ENCODE measurements around the gene DUT. TPM values are rescaled to one million over a fixed set of nuclear protein-coding genes. Genes with fewer than 3 reads are reported as not detected.
A peak's percentile ranks its signal among the peaks of the same experiment; 100 is the strongest.

The DUT gene
- total RNA-seq (2022) (82.4 and 84.1 TPM in 2 replicates), Bru-seq, nascent RNA (percentile 88 among the genes with signal in this experiment), BruChase-seq, experiment 1, labeled RNA remaining after a 2-hour chase (percentile 76 among the genes with signal in this experiment), BruChase-seq, experiment 2, labeled RNA remaining after a 6-hour chase (percentile 89 among the genes with signal in this experiment)
- long read RNA-seq, transcript DUT-201 (7 exons, 2,147 nt), result minor isoform, 46 of 159 reads
- long read RNA-seq, transcript DUT-202 (6 exons, 1,935 nt), result major isoform, 105 of 159 reads
- long read RNA-seq, transcript DUT-205 (7 exons, 769 nt), result minor isoform, 7 of 159 reads
- long read RNA-seq, partial matches to known transcripts, result 1 of 159 reads
- long read RNA-seq, other reads (novel, unspliced or antisense), result 0 of 159 reads

DNA sequence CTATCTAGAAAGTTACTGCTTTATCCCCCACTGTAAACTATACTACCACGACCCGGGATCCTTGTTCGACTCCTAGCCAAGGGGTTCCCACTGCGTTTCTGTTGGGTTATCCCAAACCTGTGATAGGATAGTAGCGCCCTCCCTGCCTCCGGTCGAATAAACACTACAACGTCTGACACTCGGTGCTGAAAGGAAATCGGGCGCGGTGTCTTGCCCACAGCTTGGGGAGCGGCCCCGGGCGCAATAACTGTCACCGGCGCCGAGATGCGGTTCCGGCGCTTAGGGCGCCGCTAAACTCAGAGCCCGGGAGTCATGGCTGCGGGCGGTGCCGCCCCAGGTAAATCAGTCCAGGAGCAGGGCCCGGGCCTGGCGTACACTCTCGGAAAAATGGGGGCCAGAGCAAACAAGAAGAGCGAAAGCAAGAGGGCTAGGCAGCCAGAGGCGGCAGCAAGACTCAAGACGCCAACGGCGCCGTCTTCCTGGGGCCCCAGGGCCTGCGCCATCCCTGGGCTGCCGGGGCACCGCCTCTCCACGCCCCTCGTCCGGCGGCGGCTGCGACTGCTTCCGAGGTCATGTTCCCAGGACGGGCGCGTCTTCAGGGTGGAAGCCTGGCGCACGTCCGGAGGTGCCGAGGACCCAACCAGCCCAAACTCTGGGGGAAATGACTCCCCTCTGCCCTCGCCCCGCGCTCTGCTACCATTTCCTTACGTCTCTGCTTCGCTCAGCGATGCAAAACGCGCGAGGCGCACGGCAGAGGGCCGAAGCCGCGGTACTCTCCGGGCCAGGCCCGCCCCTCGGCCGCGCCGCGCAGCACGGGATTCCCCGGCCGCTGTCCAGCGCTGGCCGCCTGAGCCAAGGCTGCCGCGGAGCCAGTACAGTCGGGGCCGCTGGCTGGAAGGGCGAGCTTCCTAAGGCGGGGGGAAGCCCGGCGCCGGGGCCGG lies at the start of gene DUT:
Gene DUT (plus strand): TSS at position 575 of the 941 bp plus-strand sequence. CDS start 87 bp downstream, at position 662.
- no peaks in the 10 kb centered on the region for H3K27me3 ChIP-seq (replicated peaks; ENCODE audit: control insufficient read depth, insufficient read depth, low read length)
- BruUV-seq (replicated peaks), result no TSS peak
- ChIA-PET POLR2A (interaction anchor here (0.6 kb wide), 1 partner anchor 492 kb away, joined by 8 read pairs; no protein-coding TSS in a partner anchor), CTCF (interaction anchor here (0.6 kb wide), 2 partner anchors 21 to 1017 kb away, joined by 4 to 6 read pairs; no protein-coding TSS in a partner anchor)
- H3K4me3 Mint-ChIP-seq (ENCODE audit: unreplicated experiment), result peak within 1 kb of the TSS; percentile 99
- no peaks in the 10 kb centered on the region for H3K9me3 Mint-ChIP-seq (ENCODE audit: unreplicated experiment)
- intact Hi-C loops (cut with micrococcal nuclease; ENCODE audit: unreplicated experiment), result loop anchor here (10.0 kb wide), 1 partner anchor 714 kb away; the partner anchor contains the start of gene SECISBP2L
- H3K9me3 ChIP-seq, result no peaks in the 10 kb centered on the region
- H3K27me3 Mint-ChIP-seq (ENCODE audit: insufficient read depth, unreplicated experiment), result no peaks in the 10 kb centered on the region
- no peaks in the 10 kb centered on the region for H3K36me3 ChIP-seq (ENCODE audit: control insufficient read depth, insufficient read depth, low read length)
- H3K4me1 ChIP-seq, result 0 out of 2 replicates have a peak, but pooled peaks cover 3% of the 10 kb centered on the region
- DNase-seq, result peak; percentile 72 to 80
- H3K36me3 Mint-ChIP-seq (ENCODE audit: insufficient read depth, unreplicated experiment), result peaks cover 20% of the 10 kb centered on the region
- TF ChIP-seq CTCF (IDR thresholded peaks at IDR 0.05; ENCODE audit: insufficient read depth in 1 of 2, low read depth in 1 of 2, low read length in 1 of 2, severe bottlenecking in 1 of 2, unreplicated experiment in 1 of 2), result no peak
- H3K4me3 ChIP-seq (ENCODE audit: low read depth, low read length), result peak within 1 kb of the TSS; percentile 92
- peak within 1 kb of the TSS; percentile 98 for H3K27ac Mint-ChIP-seq (ENCODE audit: unreplicated experiment)
- peaks cover 16% of the 10 kb centered on the region for H3K4me1 Mint-ChIP-seq (ENCODE audit: low read depth, unreplicated experiment)

GRCh38 chr15:48281674-48282073 lies 49.6 kb upstream of the DUT start:
- no peaks in the 10 kb centered on the region for H3K4me1 ChIP-seq
- no peaks in the 10 kb centered on the region for H3K27me3 ChIP-seq (replicated peaks; ENCODE audit: control insufficient read depth, insufficient read depth, low read length)
- DNase-seq, result no peak
- Mint-ChIP-seq H3K36me3 (ENCODE audit: insufficient read depth, unreplicated experiment) (no peaks in the 10 kb centered on the region), H3K4me3 (ENCODE audit: unreplicated experiment) (no peak overlapping the region), H3K27me3 (ENCODE audit: insufficient read depth, unreplicated experiment) (peaks cover 16% of the 10 kb centered on the region), H3K4me1 (ENCODE audit: low read depth, unreplicated experiment) (peaks cover 7% of the 10 kb centered on the region), H3K27ac (ENCODE audit: unreplicated experiment) (no peak overlapping the region), H3K9me3 (ENCODE audit: unreplicated experiment) (no peaks in the 10 kb centered on the region)
- no peaks in the 10 kb centered on the region for H3K36me3 ChIP-seq (ENCODE audit: control insufficient read depth, insufficient read depth, low read length)
- intact Hi-C loops (cut with micrococcal nuclease; ENCODE audit: unreplicated experiment), result loop anchor here (10.0 kb wide), 1 partner anchor 257 kb away; no protein-coding TSS in a partner anchor
- no peaks in the 10 kb centered on the region for H3K9me3 ChIP-seq
- ChIA-PET CTCF (no interaction called here), POLR2A (no interaction called here)
- no peak for TF ChIP-seq CTCF (IDR thresholded peaks at IDR 0.05; ENCODE audit: insufficient read depth in 1 of 2, low read depth in 1 of 2, low read length in 1 of 2, severe bottlenecking in 1 of 2, unreplicated experiment in 1 of 2)
- H3K4me3 ChIP-seq (ENCODE audit: low read depth, low read length), result no peak overlapping the region
- BruUV-seq (replicated peaks), result no TSS peak

DNA sequence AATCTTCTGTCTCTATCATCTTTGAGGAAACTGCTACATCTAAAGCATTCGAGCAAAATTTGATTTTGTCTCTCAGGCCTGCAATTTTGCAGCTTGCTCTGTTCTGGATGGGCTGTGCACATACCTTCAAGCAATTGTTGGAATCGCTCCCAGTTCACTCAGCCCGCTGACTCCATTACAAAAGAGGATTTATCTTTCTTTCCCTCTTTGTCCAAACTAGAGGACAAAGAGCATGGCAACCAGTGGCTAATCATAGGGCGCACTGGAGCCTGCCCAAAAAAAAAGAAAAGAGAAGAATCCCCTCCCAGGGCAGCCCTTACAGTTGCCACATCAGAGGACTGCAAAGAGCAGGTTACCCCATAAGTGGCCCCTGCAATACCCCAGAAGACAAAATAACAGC lies 49.0 kb upstream of the DUT start:
- peaks cover 7% of the 10 kb centered on the region for H3K4me1 Mint-ChIP-seq (ENCODE audit: low read depth, unreplicated experiment)
- Histone ChIP-seq H3K4me1 (no peaks in the 10 kb centered on the region), H3K27me3 (replicated peaks; ENCODE audit: control insufficient read depth, insufficient read depth, low read length) (no peaks in the 10 kb centered on the region), H3K9me3 (no peaks in the 10 kb centered on the region), H3K4me3 (ENCODE audit: low read depth, low read length) (no peak overlapping the region), H3K36me3 (ENCODE audit: control insufficient read depth, insufficient read depth, low read length) (no peaks in the 10 kb centered on the region)
- DNase-seq, result no peak
- no peaks in the 10 kb centered on the region for H3K36me3 Mint-ChIP-seq (ENCODE audit: insufficient read depth, unreplicated experiment)
- H3K27ac Mint-ChIP-seq (ENCODE audit: unreplicated experiment), result no peak overlapping the region
- CTCF ChIA-PET, result no interaction called here
- TF ChIP-seq CTCF (IDR thresholded peaks at IDR 0.05; ENCODE audit: insufficient read depth in 1 of 2, low read depth in 1 of 2, low read length in 1 of 2, severe bottlenecking in 1 of 2, unreplicated experiment in 1 of 2), result no peak
- no peak overlapping the region for H3K4me3 Mint-ChIP-seq (ENCODE audit: unreplicated experiment)
- H3K9me3 Mint-ChIP-seq (ENCODE audit: unreplicated experiment), result no peaks in the 10 kb centered on the region
- no TSS peak for BruUV-seq (replicated peaks)
- intact Hi-C loops (cut with micrococcal nuclease; ENCODE audit: unreplicated experiment), result loop anchor here (10.0 kb wide), 1 partner anchor 257 kb away; no protein-coding TSS in a partner anchor
- H3K27me3 Mint-ChIP-seq (ENCODE audit: insufficient read depth, unreplicated experiment), result peaks cover 16% of the 10 kb centered on the region
- POLR2A ChIA-PET, result no interaction called here
